Measurements from ENCODE around the gene SHOC2.

- TF ChIP-seq CTCF (IDR thresholded peaks at IDR 0.05) (no peak), POLR2A (IDR thresholded peaks at IDR 0.05) (no peak)
These were observed 103.7 kb downstream of the SHOC2 start for GRCh38 chr10:111023060-111023459.
